GM18909 (cell line): ENCODE measurements around the gene SHC1.

Source experiments
- ATAC-seq: cut with Tn5 transposase; IDR thresholded peaks from one replicate; pipeline ENCODE4 v1.9.1; 2021; ENCODE audit warnings: mild to moderate bottlenecking; ENCODE audit not compliant: unreplicated experiment, poor library complexity

The SHC1 gene

GRCh38 chr1:155008015-155008941 is 37.7 kb upstream of the SHC1 start:
- ATAC-seq: no peak

GRCh38 chr1:155007251-155007828 is 36.8 kb upstream of the SHC1 start:
- no peak for ATAC-seq

GRCh38 chr1:155006601-155007101 is 36.1 kb upstream of the SHC1 start:
- ATAC-seq: no peak

GRCh38 chr1:155005076-155006011 is 34.8 kb upstream of the SHC1 start:
- ATAC-seq: no peak

GRCh38 chr1:155004352-155005075 is 34.0 kb upstream of the SHC1 start:
- ATAC-seq: no peak

- ATAC-seq: no peak
These were observed 33.3 kb upstream of the SHC1 start for GRCh38 chr1:155003766-155004351.

GRCh38 chr1:155003227-155003765 is 32.7 kb upstream of the SHC1 start:
- no peak for ATAC-seq

GRCh38 chr1:155002464-155003226 is 32.1 kb upstream of the SHC1 start, which contains the start of gene ZBTB7B:
Gene ZBTB7B (plus strand): TSS chr1:155002802. CDS start chr1:155014661, 11,859 bp downstream.
- no peak for ATAC-seq

GRCh38 chr1:155001675-155002463 is 31.3 kb upstream of the SHC1 start:
- peak; percentile 53 for ATAC-seq

GRCh38 chr1:155001425-155001674 is 30.8 kb upstream of the SHC1 start:
- no peak for ATAC-seq

- peak; percentile 40 for ATAC-seq
These were observed 30.3 kb upstream of the SHC1 start for GRCh38 chr1:155000726-155001424.

GRCh38 chr1:155000411-155000725 is 29.8 kb upstream of the SHC1 start:
- no peak for ATAC-seq

- ATAC-seq: no peak
These were observed 29.2 kb upstream of the SHC1 start for GRCh38 chr1:154999571-155000410.

GRCh38 chr1:154998818-154999570 is 28.4 kb upstream of the SHC1 start:
- ATAC-seq: no peak

- no peak for ATAC-seq
These were observed 27.7 kb upstream of the SHC1 start for GRCh38 chr1:154998201-154998780.
